OCI-LY7 (cell line): ENCODE measurements around the gene NUDT21. TPM values are rescaled to one million over a fixed set of nuclear protein-coding genes. Genes with fewer than 3 reads are reported as not detected.

ENCODE experiments used
- BruUV-seq: library from RNA; stranded (reverse); fragments of 400-500 nt; replicated peaks from 2 replicates; lab custom pipeline; 2021; lab: Mats Ljungman, UMichigan
- CTCF ChIA-PET: fragments of 300-600 bp; sonication (Branson Sonifier 250); formaldehyde crosslinking; loops from one replicate; lab custom pipeline; 2022; ENCODE audit warnings: antibody characterized with exemption; ENCODE audit not compliant: unreplicated experiment; lab: Charles Lee
- POLR2A ChIA-PET: fragments of 300-600 bp; sonication (Branson Sonifier 250); formaldehyde crosslinking; loops from one replicate; lab custom pipeline; 2022; ENCODE audit warnings: antibody characterized with exemption; lab: Charles Lee
- DNase-seq: peaks from one replicate; pipeline ENCODE4 v3.0.0-alpha.2; 2015; ENCODE audit warnings: low spot score
- H2AFZ ChIP-seq: fragments of 200-600 bp; sonication (generic), shearing (Covaris generic); 2 replicates; pipeline ENCODE4 v1.6.1; 2014; ENCODE audit warnings: mild to moderate bottlenecking, antibody characterized with exemption, low read length, moderate library complexity
- H3K27ac ChIP-seq: fragments of 200-600 bp; sonication (generic); 2 replicates; pipeline ENCODE4 v1.5.1; 2014; ENCODE audit warnings: mixed run types, low read depth, mild to moderate bottlenecking, moderate library complexity, low read length, inconsistent platforms; ENCODE audit not compliant: poor library complexity, severe bottlenecking
- H3K36me3 ChIP-seq: fragments of 200-600 bp; sonication (generic); 2 replicates; pipeline ENCODE4 v1.6.1; 2014; ENCODE audit warnings: mild to moderate bottlenecking, antibody characterized with exemption, low read length, moderate library complexity, mixed read lengths; ENCODE audit not compliant: insufficient read depth
- H3K4me1 ChIP-seq: fragments of 200-600 bp; sonication (generic); 2 replicates; pipeline ENCODE4 v1.5.1; 2014; ENCODE audit warnings: mild to moderate bottlenecking, low read length; ENCODE audit not compliant: insufficient read depth, poor library complexity, severe bottlenecking
- H3K4me2 ChIP-seq: fragments of 200-600 bp; sonication (generic); 2 replicates; pipeline ENCODE4 v1.6.1; 2014; ENCODE audit warnings: mild to moderate bottlenecking, low read length
- H3K4me3 ChIP-seq: fragments of 200-600 bp; sonication (generic); 2 replicates; pipeline ENCODE4 v1.5.1; 2014; ENCODE audit warnings: mild to moderate bottlenecking, low read depth, low read length; ENCODE audit not compliant: poor library complexity, severe bottlenecking
- H3K79me2 ChIP-seq: fragments of 200-600 bp; sonication (generic); 2 replicates; pipeline ENCODE4 v1.6.1; 2016; ENCODE audit warnings: low read depth, mild to moderate bottlenecking, low read length, moderate library complexity, mixed read lengths; ENCODE audit not compliant: insufficient read depth
- H3K9me2 ChIP-seq: fragments of 200-600 bp; sonication (generic); 2 replicates; pipeline ENCODE4 v1.6.1; 2016; ENCODE audit warnings: mild to moderate bottlenecking, low read length, mixed read lengths; ENCODE audit not compliant: insufficient read depth
- H3K9me3 ChIP-seq: fragments of 200-600 bp; sonication (generic); 2 replicates; pipeline ENCODE4 v1.6.1; 2014; ENCODE audit warnings: mild to moderate bottlenecking, mixed run types, low read length, mixed read lengths
- H4K20me1 ChIP-seq: fragments of 200-600 bp; sonication (generic); 2 replicates; pipeline ENCODE4 v1.6.1; 2014; ENCODE audit warnings: mild to moderate bottlenecking, antibody characterized with exemption, low read length, moderate library complexity, mixed read lengths; ENCODE audit not compliant: insufficient read depth
- EZH2phosphoT487 ChIP-seq: fragments of 200-600 bp; sonication (generic); IDR thresholded peaks from 2 replicates; pipeline ENCODE4 v1.6.1; 2018; ENCODE audit warnings: low read depth, borderline replicate concordance, mild to moderate bottlenecking, mixed run types, antibody characterized with exemption, low read length, moderate library complexity, mixed read lengths
- intact Hi-C: fragments of 100-400 bp; cut with micrococcal nuclease; formaldehyde crosslinking; loops from one replicate; pipeline ENCODE4 v1.10.0; 2022; ENCODE audit not compliant: unreplicated experiment
- total RNA-seq, 2 experiments: library from RNA; depleted of rRNA in 1 of 2; stranded (reverse); fragments of >200 nt in 1 of 2; shearing (Covaris generic) in 1 of 2; gene quantifications; 2 replicates each; pipeline ENCODE4 v1.2.3, GENCODE V29; 2014 to 2022
- TF ChIP-seq, protein P1 (sequence below): fragments of 200-600 bp; sonication (generic); conservative IDR thresholded peaks from 2 replicates; pipeline ENCODE4 v1.5.1; 2014; ENCODE audit warnings: mild to moderate bottlenecking, antibody characterized with exemption, low read length, moderate library complexity, mixed read lengths

The NUDT21 gene
- total RNA-seq, 2 experiments from 2014 or later = 229 to 273 TPM

DNA sequence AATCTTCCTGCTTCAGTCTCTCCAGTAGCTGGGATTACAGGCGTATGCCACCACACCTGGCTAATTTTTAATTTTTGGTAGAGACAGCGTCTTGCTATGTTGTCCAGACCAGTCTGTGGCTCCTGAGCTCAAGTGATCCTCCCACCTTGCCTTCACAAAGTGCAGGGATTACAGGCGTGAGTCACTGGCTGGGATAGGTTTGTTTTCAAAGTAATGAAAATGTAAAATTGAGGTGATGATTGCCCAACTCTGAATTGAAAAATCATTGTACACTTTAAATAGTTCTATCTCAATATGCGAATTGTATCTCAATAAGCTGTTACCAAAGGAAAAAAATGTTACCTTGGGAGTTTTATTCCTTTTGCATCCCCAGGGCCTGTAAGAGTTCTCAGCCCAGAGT is 24.5 kb downstream of the NUDT21 start:
- Histone ChIP-seq H3K27ac (no peak overlapping the region), H3K9me2 (no peaks in the 10 kb centered on the region), H3K4me2 (no peak overlapping the region), H3K9me3 (no peaks in the 10 kb centered on the region), H2AFZ (no peak overlapping the region), H3K79me2 (peaks cover 35% of the 10 kb centered on the region), H3K4me1 (peaks cover 28% of the 10 kb centered on the region), H4K20me1 (no peaks in the 10 kb centered on the region; the same call in 1 of the 2 replicates), H3K36me3 (peaks cover 30% of the 10 kb centered on the region), H3K4me3 (no peak overlapping the region)
- TF ChIP-seq, protein P1, sequence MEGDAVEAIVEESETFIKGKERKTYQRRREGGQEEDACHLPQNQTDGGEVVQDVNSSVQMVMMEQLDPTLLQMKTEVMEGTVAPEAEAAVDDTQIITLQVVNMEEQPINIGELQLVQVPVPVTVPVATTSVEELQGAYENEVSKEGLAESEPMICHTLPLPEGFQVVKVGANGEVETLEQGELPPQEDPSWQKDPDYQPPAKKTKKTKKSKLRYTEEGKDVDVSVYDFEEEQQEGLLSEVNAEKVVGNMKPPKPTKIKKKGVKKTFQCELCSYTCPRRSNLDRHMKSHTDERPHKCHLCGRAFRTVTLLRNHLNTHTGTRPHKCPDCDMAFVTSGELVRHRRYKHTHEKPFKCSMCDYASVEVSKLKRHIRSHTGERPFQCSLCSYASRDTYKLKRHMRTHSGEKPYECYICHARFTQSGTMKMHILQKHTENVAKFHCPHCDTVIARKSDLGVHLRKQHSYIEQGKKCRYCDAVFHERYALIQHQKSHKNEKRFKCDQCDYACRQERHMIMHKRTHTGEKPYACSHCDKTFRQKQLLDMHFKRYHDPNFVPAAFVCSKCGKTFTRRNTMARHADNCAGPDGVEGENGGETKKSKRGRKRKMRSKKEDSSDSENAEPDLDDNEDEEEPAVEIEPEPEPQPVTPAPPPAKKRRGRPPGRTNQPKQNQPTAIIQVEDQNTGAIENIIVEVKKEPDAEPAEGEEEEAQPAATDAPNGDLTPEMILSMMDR = no peak
- TF ChIP-seq EZH2phosphoT487 = no peak
- intact Hi-C loops = no loop called here
- ChIA-PET CTCF (no interaction called here), POLR2A (interaction anchor here (1.2 to 1.4 kb wide), 2 partner anchors 11 to 25 kb away, joined by 5 read pairs; partner anchors contain the start of genes NUDT21 and OGFOD1)
- no peak for DNase-seq
- no TSS peak for BruUV-seq

DNA sequence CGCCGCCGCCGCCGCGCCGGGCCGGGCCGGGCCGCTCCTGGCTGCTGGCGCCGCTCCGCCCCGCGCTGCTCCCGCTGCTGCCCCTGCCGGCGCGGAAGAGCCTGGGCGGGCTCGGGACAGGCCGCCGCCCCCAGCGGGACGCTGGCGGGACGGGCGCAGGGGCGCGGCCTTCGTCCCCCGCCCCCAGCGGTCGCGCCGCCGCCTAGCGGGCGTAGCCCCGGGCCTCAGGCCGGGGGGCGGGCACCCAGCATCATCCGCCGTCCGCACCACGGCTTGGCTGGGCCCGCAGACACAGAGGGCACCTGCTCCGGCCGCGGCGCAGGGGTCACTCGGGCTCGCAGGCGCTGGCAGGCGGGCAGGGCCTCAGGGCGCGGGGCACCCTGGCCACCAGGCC is 25.7 kb downstream of the NUDT21 start, which contains the start of gene AMFR:
Gene AMFR, minus strand, starts transcription at position 107 of the 394 bp plus-strand sequence. CDS start 218 bp downstream, outside the sequence.
- Histone ChIP-seq H2AFZ (peak within 1 kb of the TSS; percentile 71), H4K20me1 (peaks cover under 1% of the 10 kb centered on the region; the same call in 1 of the 2 replicates), H3K27ac (peak within 1 kb of the TSS; percentile 72), H3K9me2 (no peaks in the 10 kb centered on the region), H3K36me3 (peaks cover 18% of the 10 kb centered on the region), H3K4me1 (peaks cover 40% of the 10 kb centered on the region), H3K9me3 (no peaks in the 10 kb centered on the region), H3K4me3 (peak within 1 kb of the TSS; percentile 88), H3K4me2 (peak within 1 kb of the TSS; percentile 90), H3K79me2 (peaks cover 46% of the 10 kb centered on the region)
- no peak for TF ChIP-seq EZH2phosphoT487
- TF ChIP-seq, protein P1 = peak; percentile 49; the same call in 1 of the 2 replicates
- intact Hi-C loops = loop anchor here (2.0 kb wide), 1 partner anchor 25 kb away; the partner anchor contains the start of genes NUDT21 and OGFOD1
- CTCF ChIA-PET = no interaction called here
- POLR2A ChIA-PET = interaction anchor here (0.7 kb wide), 1 partner anchor 368 kb away, joined by 4 read pairs; no protein-coding TSS in a partner anchor
- DNase-seq = peak; percentile 91
- BruUV-seq = no TSS peak
